Type B pancreatic cell (in vitro differentiated cells): Measurements from ENCODE around the gene EPHA4. TPM values are rescaled to one million over a fixed set of nuclear protein-coding genes. Genes with fewer than 3 reads are reported as not detected.

ENCODE experiments used
- DNase-seq: peaks from one replicate; pipeline ENCODE4 v3.0.0; 2021; ENCODE audit warnings: mixed read lengths; ENCODE audit not compliant: unreplicated experiment; ENCODE audit errors: extremely low spot score
- H3K27ac Mint-ChIP-seq: 2 replicates; pipeline ENCODE4 v1.8.0; 2021; ENCODE audit warnings: mild to moderate bottlenecking, mixed read lengths
- H3K27me3 Mint-ChIP-seq: 2 replicates; pipeline ENCODE4 v1.8.0; 2021; ENCODE audit warnings: mixed read lengths
- H3K36me3 Mint-ChIP-seq: 2 replicates; pipeline ENCODE4 v1.8.0; 2021; ENCODE audit warnings: mixed read lengths
- H3K4me1 Mint-ChIP-seq: one replicate; pipeline ENCODE4 v1.8.0; 2021; ENCODE audit warnings: mixed read lengths; ENCODE audit not compliant: unreplicated experiment
- H3K4me3 Mint-ChIP-seq: 2 replicates; pipeline ENCODE4 v1.8.0; 2021; ENCODE audit warnings: mild to moderate bottlenecking, mixed read lengths
- H3K9me3 Mint-ChIP-seq: 2 replicates; pipeline ENCODE4 v1.8.0; 2021; ENCODE audit warnings: mixed read lengths
- CTCF ChIP-seq: fragments of 200-600 bp; sonication (generic); conservative IDR thresholded peaks from 2 replicates; pipeline ENCODE4 v1.5.0; 2021; ENCODE audit warnings: antibody characterized with exemption, mild to moderate bottlenecking
- total RNA-seq: library from RNA; stranded (reverse); gene quantifications from 2 replicates; pipeline ENCODE4 v1.2.1, GENCODE V29; 2021; ENCODE audit warnings: low replicate concordance

The EPHA4 gene
- total RNA-seq, 1 donor from 2014 or later, result 78.3 TPM

- no peak overlapping the region for H3K4me3 Mint-ChIP-seq
- DNase-seq, result no peak
- peaks cover 43% of the 10 kb centered on the region for H3K36me3 Mint-ChIP-seq
- H3K27me3 Mint-ChIP-seq, result no peaks in the 10 kb centered on the region
- H3K4me1 Mint-ChIP-seq, result peaks cover 10% of the 10 kb centered on the region
- TF ChIP-seq CTCF, result no peak
- no peak overlapping the region for H3K27ac Mint-ChIP-seq
- no peaks in the 10 kb centered on the region for H3K9me3 Mint-ChIP-seq
Measured at GRCh38 chr2:221541131-221541735, 30.9 kb downstream of the EPHA4 start.

GRCh38 chr2:221539246-221539645, 32.9 kb downstream of the EPHA4 start:
- no peak for DNase-seq
- Mint-ChIP-seq H3K27ac (peak overlapping the region; percentile 26), H3K4me1 (peaks cover 18% of the 10 kb centered on the region), H3K9me3 (no peaks in the 10 kb centered on the region), H3K4me3 (no peak overlapping the region), H3K27me3 (no peaks in the 10 kb centered on the region), H3K36me3 (peaks cover 39% of the 10 kb centered on the region)
- no peak for TF ChIP-seq CTCF

- no peak for DNase-seq
- peaks cover 29% of the 10 kb centered on the region for H3K4me1 Mint-ChIP-seq
- peaks cover 5% of the 10 kb centered on the region for H3K27me3 Mint-ChIP-seq
- no peak overlapping the region for H3K4me3 Mint-ChIP-seq
- H3K27ac Mint-ChIP-seq, result peak overlapping the region; percentile 44
- no peak for TF ChIP-seq CTCF
- peaks cover 32% of the 10 kb centered on the region for H3K36me3 Mint-ChIP-seq
- H3K9me3 Mint-ChIP-seq, result peaks cover 4% of the 10 kb centered on the region
Measured at GRCh38 chr2:221535824-221536223, 36.3 kb downstream of the EPHA4 start.

GRCh38 chr2:221533299-221533698, 38.8 kb downstream of the EPHA4 start:
- Mint-ChIP-seq H3K9me3 (peaks cover 4% of the 10 kb centered on the region), H3K27ac (peak overlapping the region; percentile 93), H3K36me3 (peaks cover 22% of the 10 kb centered on the region), H3K4me1 (peaks cover 44% of the 10 kb centered on the region), H3K4me3 (peak overlapping the region; percentile 62), H3K27me3 (peaks cover 6% of the 10 kb centered on the region)
- no peak for DNase-seq
- no peak for TF ChIP-seq CTCF

- no peak for TF ChIP-seq CTCF
- Mint-ChIP-seq H3K9me3 (peaks cover 4% of the 10 kb centered on the region), H3K27me3 (peaks cover 6% of the 10 kb centered on the region), H3K4me1 (peaks cover 50% of the 10 kb centered on the region), H3K27ac (peak overlapping the region; percentile 93), H3K36me3 (peaks cover 26% of the 10 kb centered on the region), H3K4me3 (no peak overlapping the region)
- no peak for DNase-seq
Measured at GRCh38 chr2:221532641-221533040, 39.5 kb downstream of the EPHA4 start.
